AG20443 (cell line): Measurements from ENCODE around the gene C1QTNF1.

Experiments
- DNase-seq: peaks from one replicate; pipeline ENCODE4 v3.0.0; 2012; ENCODE audit warnings: low spot score, mixed read lengths

Gene C1QTNF1

DNA sequence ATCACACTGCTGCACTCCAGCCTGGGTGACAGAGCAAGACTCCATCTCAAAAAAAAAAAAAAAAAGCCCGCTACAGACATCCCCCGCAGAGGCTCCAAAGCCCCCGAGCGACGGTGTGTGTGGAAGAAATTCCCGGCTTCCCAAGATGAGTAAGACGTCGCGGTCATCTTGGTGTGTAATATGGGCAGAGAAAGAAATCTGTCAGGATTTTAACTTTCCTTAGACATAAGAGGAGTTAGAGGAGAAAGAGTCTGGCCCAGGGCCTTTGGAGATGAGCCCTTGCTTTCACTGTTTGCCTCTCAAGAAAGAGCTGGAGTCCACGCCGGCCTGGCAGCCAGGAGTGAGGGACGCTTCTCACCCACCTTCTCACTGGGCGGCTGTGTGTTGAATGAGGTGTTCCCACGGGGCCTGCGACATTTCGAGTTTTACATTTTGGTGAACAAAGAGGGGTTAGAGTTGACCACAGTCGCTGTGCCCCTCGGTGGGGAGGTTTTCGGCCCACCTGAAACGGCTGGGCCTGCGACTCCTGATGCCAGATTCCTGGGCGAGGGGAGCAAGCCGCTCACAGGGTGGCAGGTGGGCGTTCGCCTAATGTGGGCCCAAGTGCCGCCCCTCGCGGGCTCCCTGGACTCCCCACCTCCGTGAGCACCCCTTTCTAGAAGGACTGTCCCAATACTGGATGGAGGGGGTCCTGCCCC lies 17.9 kb downstream of the C1QTNF1 start:
- no peak for DNase-seq

DNA sequence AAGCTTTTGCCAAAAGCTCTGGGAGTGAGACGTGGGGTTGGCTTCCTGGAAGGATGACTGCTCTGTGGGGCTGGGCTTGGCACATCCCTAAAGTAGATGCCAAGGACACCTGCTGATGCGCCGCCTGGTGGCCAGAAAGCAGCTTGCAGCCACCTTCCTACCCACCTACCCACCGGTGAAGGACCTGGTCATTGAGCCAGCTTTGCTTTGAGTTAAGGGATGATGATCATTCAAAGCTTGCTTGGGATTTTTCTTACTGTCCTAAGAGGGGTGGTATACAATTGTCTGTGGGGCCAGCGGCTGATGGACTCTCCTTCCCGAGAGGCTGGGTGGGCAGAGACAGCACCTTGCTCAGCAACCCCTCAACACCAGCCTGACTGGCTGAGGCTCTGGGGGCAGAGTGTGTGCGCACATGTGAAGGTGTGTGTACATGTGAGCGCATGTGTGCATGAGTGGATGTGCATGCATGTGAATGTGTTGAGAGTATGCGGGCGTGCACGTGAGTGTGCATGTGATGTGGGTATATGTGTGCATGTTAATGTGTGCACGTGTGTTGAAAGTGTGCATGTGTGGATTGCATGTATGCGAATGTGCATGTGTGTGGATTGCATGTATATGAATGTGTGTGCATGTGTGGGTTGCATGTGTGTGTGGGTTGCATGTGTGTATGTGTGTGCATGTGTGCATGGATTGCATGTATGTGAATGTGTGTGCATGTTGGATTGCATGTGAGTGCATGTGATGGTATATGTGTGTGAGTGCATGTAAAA lies 18.6 kb downstream of the C1QTNF1 start:
- peak; percentile 73 for DNase-seq

DNA sequence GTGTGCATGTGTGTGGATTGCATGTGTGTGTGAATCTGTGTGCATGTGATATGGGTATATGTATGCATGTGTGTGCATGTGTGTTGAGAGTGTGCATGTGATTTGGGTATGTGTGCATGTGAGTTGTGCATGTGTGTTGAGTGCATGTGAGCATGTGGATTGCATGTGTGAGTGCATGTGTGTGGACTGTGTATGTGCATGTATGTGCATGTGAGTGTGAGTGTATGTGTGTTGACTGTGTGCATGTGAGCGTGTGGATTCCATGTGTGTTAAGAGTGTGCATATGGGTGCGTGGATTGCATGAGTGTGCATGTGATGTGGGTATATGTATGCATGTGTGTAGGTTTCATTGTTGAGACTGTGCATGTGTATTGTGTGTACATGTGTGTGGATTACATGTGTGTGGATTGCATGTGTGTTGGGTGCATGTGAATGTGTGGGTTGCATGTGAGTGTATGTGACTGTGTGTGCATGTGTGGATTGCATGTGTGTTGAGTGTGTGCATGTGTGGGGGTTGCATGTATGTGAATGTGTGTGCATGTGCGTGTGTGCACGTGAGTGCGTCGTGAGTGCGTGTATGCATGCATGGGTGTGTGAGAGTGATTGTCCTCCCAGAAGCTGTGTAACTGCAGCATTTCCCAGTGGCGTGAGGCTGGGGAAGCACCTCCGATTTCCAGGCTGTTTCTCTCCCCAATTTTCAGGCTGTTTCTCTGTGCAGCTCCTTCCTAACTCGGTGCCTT lies 19.4 kb downstream of the C1QTNF1 start:
- DNase-seq: no peak

DNA sequence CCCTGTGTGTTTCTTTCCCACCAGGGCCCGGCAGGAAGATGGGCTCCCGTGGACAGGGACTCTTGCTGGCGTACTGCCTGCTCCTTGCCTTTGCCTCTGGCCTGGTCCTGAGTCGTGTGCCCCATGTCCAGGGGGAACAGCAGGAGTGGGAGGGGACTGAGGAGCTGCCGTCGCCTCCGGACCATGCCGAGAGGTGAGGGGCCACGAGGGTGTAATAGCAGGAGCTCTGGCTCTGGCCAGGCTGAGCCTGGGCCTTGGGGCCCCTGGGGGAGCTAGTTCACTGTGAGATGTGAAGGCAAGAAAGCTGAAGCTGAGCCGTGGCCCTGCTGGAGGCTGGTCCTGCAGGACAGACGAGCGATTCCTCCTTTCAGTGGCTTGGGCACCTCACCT lies 20.0 kb downstream of the C1QTNF1 start:
- DNase-seq: no peak

DNA sequence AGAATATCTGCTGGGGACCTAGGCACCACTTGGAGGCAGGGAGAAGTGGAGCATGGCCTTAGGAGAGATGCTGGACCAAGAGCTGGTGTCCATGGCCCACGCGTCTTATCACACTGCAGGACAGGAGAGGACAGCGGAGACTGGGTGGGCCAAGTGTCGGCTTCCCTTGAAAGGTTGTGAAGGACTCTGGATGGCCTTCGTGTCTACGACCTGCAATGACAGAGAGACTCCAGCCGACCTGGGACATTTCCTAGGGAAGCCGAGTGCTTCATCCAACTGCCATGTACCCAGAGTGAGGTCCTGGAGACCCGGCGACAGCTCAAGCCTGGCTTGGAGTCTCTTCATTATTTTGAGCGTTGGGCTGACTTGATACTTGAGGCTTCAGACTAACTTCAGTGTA lies 20.5 kb downstream of the C1QTNF1 start:
- DNase-seq: no peak

DNA sequence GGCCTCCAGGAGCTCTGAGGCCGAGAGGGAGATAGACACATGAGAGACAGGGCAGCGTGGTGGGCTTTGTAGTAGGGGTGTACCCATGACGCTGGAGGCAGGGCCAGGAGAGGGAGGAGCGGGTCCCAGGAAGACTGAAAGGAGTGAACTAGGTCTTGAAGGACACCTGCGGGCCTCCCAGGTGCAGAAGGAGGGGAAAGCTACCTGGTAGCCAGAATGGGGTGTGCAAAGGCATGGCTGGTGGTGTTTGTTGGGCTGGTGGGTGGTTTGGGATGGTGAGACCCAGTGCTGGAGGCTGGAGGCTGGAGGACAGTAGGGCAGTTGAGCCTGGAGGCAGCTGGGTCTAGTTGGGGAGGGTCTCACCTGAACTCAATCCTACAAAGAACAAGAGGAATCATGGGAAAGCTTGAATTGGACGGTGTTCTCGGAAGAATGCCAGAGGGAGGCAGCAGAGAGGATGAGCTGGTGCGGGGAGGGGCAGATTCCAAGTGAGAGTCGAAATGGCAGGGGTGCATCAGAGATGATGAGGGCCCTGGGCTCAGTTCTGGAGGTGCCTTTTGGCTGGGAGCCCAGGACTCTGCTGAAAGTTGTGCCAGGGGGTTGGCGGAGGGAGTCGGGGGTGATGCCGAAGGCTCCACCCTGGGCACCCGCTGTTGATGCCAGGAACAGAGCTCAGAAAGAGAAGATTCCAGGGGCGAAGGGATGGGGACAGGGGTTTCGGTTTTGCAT lies 21.2 kb downstream of the C1QTNF1 start:
- DNase-seq: peak; percentile 15

DNA sequence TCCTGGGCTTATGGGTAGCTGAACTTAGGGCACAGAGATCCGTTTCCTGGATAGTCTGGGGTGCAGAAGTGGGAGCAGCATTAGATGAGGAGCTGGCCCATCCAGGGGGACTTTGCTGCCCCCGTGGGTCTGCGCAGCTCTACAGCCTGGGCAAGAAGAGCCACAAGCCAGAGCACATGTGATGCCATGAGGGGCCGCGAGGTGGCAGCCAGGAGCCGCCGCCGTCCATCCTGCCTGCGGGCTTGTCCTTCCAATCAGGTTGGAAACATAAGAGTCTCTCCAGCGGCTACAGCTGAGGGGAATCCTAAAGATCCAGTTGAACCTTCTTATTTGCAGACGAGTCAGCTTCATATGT lies 21.9 kb downstream of the C1QTNF1 start:
- DNase-seq: peak; percentile 87

DNA sequence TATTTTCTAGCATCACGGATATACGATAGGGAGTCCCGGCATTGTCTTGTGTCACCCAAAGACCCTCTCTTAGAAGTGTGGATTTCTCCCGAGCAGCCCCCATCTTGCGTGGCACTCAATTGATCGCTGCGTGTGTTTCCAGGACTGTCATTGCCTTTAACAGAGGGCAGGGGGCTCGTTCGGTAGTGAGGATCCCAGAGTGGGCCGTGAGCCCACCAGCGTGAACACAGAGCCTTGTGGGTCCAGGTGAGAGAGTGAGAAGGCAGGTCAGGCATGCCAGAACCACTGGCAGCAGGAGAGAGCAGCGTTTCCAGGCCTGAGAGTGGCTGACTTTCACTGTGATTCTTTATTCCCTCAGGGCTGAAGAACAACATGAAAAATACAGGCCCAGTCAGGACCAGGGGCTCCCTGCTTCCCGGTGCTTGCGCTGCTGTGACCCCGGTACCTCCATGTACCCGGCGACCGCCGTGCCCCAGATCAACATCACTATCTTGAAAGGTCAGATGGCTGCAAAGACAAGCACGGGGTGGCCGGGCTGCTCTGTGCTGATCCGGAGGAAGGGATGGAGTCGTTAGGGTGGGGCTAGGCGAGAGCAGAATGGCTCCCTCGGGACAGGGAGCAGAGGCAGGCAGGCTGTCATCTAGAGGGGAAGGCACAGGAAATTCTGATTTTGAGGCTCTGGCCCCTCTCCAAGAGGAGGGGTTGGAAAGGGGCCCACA lies 22.4 kb downstream of the C1QTNF1 start:
- peak; percentile 18 for DNase-seq

DNA sequence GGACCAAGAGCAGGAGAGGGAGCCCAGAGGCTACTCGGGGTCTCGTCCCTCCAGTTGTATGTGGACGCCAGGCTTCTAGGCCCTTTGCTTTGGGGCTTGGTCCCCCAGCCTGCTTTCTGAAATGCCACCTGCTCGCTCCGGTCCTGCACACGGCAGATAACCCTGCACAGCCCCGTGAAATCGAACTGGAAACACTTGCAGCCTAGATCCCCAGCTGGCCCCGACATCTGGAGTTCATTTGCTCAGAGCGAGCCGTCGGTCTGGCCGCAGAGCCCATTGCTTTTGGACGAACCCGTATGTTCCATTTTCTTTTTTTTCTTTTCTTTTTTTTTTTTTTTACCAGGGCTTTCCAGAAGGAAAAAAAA lies 22.9 kb downstream of the C1QTNF1 start:
- DNase-seq: peak; percentile 70

DNA sequence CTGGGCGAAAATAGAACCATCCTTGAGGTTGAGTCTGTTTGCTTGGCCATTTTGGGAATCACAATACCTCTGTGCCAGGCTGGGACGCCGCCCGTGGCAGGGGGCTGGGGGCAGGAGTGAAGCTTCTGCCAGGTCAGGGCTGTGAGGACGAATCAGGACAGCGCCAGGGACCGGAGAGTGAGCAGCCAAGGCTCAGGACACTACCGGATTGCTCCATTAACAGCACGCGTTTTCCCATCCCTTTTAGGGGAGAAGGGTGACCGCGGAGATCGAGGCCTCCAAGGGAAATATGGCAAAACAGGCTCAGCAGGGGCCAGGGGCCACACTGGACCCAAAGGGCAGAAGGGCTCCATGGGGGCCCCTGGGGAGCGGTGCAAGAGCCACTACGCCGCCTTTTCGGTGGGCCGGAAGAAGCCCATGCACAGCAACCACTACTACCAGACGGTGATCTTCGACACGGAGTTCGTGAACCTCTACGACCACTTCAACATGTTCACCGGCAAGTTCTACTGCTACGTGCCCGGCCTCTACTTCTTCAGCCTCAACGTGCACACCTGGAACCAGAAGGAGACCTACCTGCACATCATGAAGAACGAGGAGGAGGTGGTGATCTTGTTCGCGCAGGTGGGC lies 23.4 kb downstream of the C1QTNF1 start:
- DNase-seq: peak; percentile 8

DNA sequence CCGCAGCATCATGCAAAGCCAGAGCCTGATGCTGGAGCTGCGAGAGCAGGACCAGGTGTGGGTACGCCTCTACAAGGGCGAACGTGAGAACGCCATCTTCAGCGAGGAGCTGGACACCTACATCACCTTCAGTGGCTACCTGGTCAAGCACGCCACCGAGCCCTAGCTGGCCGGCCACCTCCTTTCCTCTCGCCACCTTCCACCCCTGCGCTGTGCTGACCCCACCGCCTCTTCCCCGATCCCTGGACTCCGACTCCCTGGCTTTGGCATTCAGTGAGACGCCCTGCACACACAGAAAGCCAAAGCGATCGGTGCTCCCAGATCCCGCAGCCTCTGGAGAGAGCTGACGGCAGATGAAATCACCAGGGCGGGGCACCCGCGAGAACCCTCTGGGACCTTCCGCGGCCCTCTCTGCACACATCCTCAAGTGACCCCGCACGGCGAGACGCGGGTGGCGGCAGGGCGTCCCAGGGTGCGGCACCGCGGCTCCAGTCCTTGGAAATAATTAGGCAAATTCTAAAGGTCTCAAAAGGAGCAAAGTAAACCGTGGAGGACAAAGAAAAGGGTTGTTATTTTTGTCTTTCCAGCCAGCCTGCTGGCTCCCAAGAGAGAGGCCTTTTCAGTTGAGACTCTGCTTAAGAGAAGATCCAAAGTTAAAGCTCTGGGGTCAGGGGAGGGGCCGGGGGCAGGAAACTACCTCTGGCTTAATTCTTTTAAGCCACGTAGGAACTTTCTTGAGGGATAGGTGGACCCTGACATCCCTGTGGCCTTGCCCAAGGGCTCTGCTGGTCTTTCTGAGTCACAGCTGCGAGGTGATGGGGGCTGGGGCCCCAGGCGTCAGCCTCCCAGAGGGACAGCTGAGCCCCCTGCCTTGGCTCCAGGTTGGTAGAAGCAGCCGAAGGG lies 24.2 kb downstream of the C1QTNF1 start:
- DNase-seq: no peak

DNA sequence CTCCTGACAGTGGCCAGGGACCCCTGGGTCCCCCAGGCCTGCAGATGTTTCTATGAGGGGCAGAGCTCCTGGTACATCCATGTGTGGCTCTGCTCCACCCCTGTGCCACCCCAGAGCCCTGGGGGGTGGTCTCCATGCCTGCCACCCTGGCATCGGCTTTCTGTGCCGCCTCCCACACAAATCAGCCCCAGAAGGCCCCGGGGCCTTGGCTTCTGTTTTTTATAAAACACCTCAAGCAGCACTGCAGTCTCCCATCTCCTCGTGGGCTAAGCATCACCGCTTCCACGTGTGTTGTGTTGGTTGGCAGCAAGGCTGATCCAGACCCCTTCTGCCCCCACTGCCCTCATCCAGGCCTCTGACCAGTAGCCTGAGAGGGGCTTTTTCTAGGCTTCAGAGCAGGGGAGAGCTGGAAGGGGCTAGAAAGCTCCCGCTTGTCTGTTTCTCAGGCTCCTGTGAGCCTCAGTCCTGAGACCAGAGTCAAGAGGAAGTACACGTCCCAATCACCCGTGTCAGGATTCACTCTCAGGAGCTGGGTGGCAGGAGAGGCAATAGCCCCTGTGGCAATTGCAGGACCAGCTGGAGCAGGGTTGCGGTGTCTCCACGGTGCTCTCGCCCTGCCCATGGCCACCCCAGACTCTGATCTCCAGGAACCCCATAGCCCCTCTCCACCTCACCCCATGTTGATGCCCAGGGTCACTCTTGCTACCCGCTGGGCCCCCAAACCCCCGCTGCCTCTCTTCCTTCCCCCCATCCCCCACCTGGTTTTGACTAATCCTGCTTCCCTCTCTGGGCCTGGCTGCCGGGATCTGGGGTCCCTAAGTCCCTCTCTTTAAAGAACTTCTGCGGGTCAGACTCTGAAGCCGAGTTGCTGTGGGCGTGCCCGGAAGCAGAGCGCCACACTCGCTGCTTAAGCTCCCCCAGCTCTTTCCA lies 25.1 kb downstream of the C1QTNF1 start:
- no peak for DNase-seq

DNA sequence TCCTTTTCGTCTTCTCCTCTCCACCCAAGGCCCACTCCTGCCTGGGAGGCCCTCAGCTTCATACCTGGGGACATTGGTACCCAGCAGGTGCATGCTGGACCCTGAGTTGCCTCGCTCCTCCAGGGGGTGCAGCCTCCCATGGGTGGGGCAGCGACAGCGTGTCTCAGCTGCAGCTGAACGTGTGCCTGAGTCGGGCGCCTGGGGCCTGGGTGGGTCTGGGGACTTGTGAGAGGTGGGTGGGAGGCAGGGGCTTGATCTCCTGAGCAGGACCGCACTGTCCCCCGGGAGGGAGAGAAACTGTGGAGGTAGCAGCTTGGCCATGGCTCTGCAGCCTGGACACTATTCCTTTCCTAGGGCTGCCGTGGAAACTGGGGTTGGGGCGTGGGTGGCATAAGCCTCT lies 25.9 kb downstream of the C1QTNF1 start:
- DNase-seq: no peak

DNA sequence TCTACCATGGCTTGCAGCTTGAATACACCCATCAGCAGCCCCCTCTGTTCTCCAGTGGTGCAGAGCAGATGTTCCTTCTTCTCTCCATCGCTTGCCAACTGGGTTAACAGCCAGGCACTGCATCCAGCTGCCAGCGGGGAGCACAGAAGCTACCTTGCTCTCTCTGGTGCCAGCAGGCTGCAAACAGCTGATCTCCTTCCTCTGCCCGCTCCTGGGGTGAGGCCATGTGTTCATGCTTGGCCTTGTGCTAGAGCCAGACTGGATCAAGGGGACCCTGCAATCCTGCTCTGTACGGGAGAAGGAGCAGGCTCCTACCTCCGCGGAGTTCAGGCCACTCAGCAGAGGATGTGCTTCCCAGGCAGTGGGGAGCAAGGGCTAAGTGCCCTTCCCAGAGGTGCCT lies 26.6 kb downstream of the C1QTNF1 start:
- DNase-seq: no peak

DNA sequence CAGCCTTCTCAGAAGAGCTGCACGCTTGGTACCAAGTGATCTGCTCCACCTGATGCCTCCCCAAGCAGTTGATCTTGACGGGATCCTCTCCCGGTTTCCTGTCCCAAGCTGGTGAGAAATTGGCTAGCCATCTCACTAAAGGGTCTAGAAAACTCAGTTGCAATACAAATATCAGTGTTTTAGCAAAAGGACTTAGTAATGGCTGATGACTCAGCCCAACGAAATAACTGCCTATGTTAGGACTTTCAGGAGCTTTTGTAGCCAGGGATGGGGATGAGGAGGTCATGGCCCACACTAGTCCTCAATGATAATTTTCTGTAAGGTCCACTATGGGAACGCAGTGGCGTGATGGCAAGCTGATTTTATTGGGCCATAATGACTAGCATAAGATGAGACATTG lies 27.3 kb downstream of the C1QTNF1 start:
- no peak for DNase-seq

DNA sequence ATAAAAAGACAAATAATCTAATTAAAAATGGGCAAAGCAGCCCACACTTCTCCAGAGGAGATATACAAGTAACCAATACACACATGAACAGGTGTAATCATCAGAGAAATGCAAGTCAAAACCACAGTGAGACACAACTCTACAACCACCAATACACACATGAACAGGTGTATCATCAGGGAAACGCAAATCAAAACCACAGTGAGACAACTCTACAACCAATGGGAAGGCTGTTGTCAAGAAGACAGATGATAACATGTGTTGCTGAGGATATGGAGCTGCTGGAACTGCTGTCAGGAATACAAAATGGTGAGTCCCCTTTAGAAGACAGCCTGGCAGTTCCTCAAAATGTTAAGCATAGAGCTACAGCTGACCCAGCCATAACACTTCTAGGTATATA lies 28.2 kb downstream of the C1QTNF1 start:
- no peak for DNase-seq

DNA sequence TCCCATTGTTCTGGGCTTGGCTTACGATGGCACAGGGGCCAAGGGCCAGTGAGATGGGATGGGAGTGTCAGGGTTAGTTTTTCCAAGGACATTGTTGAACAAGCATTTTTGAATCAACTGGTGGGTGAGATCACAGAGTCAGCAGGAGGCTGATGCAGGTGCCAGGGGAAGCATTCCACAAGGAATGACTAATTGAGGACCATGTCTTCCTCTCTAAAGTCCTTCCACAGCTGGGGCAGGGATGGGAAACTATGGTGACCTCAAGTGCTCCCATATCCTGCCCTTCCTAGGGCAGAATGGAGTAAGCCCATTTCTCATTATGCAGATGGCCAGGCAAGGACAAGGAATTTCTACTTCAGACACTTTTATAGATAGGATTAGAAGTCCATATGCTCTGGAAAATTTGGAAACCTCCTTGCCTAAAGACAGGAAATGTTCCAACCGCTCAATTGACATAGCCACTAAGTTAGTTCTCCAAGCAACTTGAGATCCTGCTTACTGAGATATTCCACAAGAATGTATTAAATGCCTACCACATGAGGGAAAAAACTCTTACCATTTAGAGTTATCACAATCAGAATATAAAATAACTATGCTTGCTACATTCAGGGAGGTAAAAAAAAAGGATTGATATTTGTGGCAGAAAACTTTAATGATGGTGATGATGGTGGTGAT lies 29.4 kb downstream of the C1QTNF1 start:
- DNase-seq: peak; percentile 65

DNA sequence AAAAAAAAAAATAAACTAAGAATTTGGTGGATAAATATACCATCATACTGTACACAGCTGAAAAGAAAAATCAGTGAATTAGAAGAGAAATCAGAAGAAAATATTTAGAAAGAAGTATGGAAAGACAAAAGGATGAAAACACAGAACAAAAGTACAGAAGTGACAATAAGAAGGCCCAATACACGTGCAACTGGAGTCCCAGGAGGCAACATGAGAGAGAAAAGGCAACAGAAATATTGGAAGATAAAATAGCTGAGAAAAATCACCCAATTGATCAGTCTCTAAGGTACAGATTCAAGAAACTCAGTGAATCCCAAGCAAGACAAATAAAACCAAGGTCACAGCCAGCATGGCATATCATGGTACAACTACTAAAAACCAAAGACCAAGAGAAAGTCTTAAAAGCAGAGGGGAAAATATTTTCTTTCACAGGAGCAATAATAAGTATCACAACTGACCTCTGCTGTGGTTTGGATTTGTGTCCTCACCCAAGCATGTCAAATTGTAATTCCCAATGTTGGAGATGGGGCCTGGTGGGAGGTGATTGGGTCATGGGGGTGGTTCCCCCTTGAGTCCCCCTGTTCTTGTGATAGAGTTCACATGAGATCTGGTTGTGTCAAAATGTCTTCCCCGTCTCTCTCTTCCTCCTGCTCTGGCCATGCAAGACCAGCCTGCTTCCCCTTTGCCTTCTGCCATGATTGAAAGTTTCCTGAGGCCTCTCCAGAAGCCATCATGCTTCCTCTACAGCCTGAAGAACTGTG lies 30.4 kb downstream of the C1QTNF1 start:
- no peak for DNase-seq
